A673 (cell line): ENCODE data around the gene ZNF446. TPM values are rescaled to one million over a fixed set of nuclear protein-coding genes. Genes with fewer than 3 reads are reported as not detected.
"Not testable (repeated sequence)": the region's sequence is repeated elsewhere in the genome, so short reads cannot be mapped to it uniquely, and the experiment has no call there.

Experiments
- BruUV-seq: library from RNA; stranded (reverse); fragments of 400-500 nt; replicated peaks from 2 replicates; lab custom pipeline; 2021; lab: Mats Ljungman, UMichigan
- CTCF ChIA-PET: fragments of 300-600 bp; sonication (Branson Sonifier 250); formaldehyde crosslinking; loops from one replicate; lab custom pipeline; 2022; ENCODE audit warnings: antibody characterized with exemption; lab: Charles Lee
- POLR2A ChIA-PET: fragments of 300-600 bp; sonication (Branson Sonifier 250); formaldehyde crosslinking; loops from one replicate; lab custom pipeline; 2022; ENCODE audit warnings: antibody characterized with exemption; ENCODE audit not compliant: low non-redundant PET; lab: Charles Lee
- DNase-seq: peaks from one replicate; pipeline ENCODE4 v3.0.0-alpha.2; 2015; ENCODE audit warnings: low spot score
- H3K27ac ChIP-seq: fragments of 200-600 bp; sonication (generic); 2 replicates; pipeline ENCODE4 v1.5.1; 2016; ENCODE audit warnings: mixed run types, low read depth, mild to moderate bottlenecking, mixed read lengths, antibody characterized with exemption, low read length; ENCODE audit not compliant: poor library complexity, severe bottlenecking
- H3K27me3 ChIP-seq: fragments of 200-600 bp; sonication (generic); replicated peaks from 2 replicates; pipeline ENCODE4 v1.6.1; 2017; ENCODE audit warnings: mixed run types, low read depth, mild to moderate bottlenecking, mixed read lengths, antibody characterized with exemption, low read length; ENCODE audit not compliant: insufficient read depth, poor library complexity
- H3K36me3 ChIP-seq: fragments of 200-600 bp; sonication (generic); 2 replicates; pipeline ENCODE4 v1.6.1; 2016; ENCODE audit warnings: mixed run types, mild to moderate bottlenecking, mixed read lengths, antibody characterized with exemption, low read length; ENCODE audit not compliant: insufficient read depth, poor library complexity, severe bottlenecking
- H3K4me1 ChIP-seq: fragments of 200-600 bp; sonication (generic); 2 replicates; pipeline ENCODE4 v1.6.1; 2017; ENCODE audit warnings: mixed run types, mild to moderate bottlenecking, mixed read lengths, antibody characterized with exemption, low read length; ENCODE audit not compliant: insufficient read depth, poor library complexity, severe bottlenecking
- H3K4me3 ChIP-seq: fragments of 200-600 bp; sonication (generic); 2 replicates; pipeline ENCODE4 v1.5.1; 2016; ENCODE audit warnings: low read depth, mixed run types, mild to moderate bottlenecking, mixed read lengths, low read length; ENCODE audit not compliant: poor library complexity, severe bottlenecking
- H3K9me3 ChIP-seq: fragments of 200-600 bp; sonication (generic); 2 replicates; pipeline ENCODE4 v1.6.1; 2016; ENCODE audit warnings: mixed run types, low read depth, mild to moderate bottlenecking, mixed read lengths, antibody characterized with exemption, low read length; ENCODE audit not compliant: poor library complexity, severe bottlenecking
- EZH2 ChIP-seq: fragments of 200-600 bp; sonication (generic); IDR thresholded peaks from 2 replicates; pipeline ENCODE4 v1.6.1; 2017; ENCODE audit warnings: borderline replicate concordance, low read depth, mild to moderate bottlenecking, mixed read lengths, antibody characterized with exemption, low read length; ENCODE audit not compliant: poor library complexity, severe bottlenecking
- intact Hi-C: fragments of 100-400 bp; cut with micrococcal nuclease; formaldehyde crosslinking; loops from one replicate; pipeline ENCODE4 v1.10.0; 2022; ENCODE audit not compliant: unreplicated experiment
- total RNA-seq: library from RNA; stranded (reverse); gene quantifications from 2 replicates; pipeline ENCODE4 v1.2.3, GENCODE V29; 2021
- TF ChIP-seq, protein P1 (sequence below): fragments of 300-800, 200-600 bp; sonication (generic); conservative IDR thresholded peaks from 2 replicates; pipeline ENCODE4 v1.5.1; 2017; ENCODE audit warnings: low read depth, mild to moderate bottlenecking, antibody characterized with exemption, low read length, moderate library complexity, mixed read lengths

Gene ZNF446
- total RNA-seq, 1 experiment from 2014 or later: 7.7 TPM

DNA sequence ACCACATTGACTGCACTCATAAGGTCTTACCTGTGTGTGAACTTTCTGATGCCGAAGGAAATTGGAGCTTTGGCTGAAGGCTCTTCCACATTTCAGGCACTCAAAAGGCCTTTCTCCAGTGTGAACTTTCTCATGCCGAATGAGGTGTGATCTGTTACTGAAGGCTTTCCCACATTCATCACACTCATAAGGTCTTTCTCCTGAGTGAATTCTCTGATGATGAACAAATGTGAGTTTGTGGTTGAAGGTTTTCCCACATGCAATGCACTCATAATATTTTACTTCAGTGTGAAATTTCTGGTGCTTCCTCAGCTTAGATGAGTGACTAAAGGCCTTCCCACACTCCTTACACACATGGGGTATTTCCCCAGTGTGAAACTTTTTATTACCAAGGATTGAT is 41.9 kb upstream of the ZNF446 start:
- H3K4me3 ChIP-seq: no peak overlapping the region
- POLR2A ChIA-PET: no interaction called here
- no peaks in the 10 kb centered on the region for H3K27me3 ChIP-seq
- no peaks in the 10 kb centered on the region for H3K4me1 ChIP-seq
- CTCF ChIA-PET: no interaction called here
- BruUV-seq: no TSS peak
- peaks cover 90% of the 10 kb centered on the region for H3K9me3 ChIP-seq
- TF ChIP-seq EZH2: no peak
- TF ChIP-seq, protein P1, sequence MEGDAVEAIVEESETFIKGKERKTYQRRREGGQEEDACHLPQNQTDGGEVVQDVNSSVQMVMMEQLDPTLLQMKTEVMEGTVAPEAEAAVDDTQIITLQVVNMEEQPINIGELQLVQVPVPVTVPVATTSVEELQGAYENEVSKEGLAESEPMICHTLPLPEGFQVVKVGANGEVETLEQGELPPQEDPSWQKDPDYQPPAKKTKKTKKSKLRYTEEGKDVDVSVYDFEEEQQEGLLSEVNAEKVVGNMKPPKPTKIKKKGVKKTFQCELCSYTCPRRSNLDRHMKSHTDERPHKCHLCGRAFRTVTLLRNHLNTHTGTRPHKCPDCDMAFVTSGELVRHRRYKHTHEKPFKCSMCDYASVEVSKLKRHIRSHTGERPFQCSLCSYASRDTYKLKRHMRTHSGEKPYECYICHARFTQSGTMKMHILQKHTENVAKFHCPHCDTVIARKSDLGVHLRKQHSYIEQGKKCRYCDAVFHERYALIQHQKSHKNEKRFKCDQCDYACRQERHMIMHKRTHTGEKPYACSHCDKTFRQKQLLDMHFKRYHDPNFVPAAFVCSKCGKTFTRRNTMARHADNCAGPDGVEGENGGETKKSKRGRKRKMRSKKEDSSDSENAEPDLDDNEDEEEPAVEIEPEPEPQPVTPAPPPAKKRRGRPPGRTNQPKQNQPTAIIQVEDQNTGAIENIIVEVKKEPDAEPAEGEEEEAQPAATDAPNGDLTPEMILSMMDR: no peak
- peaks cover 52% of the 10 kb centered on the region for H3K36me3 ChIP-seq
- intact Hi-C loops: no loop called here
- H3K27ac ChIP-seq: no peak overlapping the region
- no peak for DNase-seq

DNA sequence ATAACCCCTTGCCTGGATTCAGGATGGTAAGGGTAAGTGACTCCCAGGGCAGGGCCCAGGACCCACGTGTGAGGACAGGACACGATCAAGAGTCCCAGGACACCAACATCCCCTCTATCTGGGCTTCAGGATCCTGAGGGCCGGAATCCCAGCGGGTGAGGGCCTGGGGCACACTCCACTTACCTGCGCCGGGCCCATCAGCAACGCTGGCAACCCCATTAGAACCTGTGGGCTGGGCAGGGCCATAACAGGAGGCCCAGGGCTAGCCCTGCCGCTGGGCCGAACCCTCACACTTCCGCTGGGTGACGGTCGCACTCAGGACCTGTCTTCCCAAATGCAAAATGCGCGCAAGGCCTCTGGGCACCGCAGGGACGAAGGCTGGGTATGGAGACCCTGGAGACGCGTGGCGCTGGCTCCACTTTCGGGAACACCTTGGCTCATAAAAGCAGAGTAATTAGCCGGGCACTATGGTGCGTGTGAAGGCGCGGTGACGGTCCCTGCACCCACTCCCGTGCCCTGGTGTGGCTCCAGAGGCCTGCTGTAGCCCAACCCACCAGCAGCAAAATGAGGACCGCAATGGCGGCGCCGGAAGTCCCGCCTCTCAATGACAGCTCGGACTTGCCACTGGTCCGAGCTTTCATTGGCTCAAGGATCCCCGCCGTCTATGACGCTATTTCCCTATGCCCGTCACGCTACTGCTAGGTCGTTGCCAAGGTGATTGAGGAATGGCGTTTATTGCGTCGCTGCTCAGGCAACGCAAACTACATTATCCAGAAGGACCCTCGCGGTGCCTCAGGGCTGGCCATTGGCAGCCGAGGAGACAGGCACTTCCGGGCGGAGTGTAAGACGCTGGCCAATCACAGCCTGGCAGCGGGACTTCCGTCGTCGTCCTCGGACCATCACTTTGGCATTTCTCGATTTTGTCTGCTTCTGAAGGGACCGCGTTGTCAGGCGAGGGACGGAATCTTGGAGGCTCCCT is 36.3 kb upstream of the ZNF446 start, which contains the start of gene ZNF132:
TSS of gene ZNF132 (minus strand) at position 578 of the 979 bp plus-strand sequence. CDS start at position 246, 332 bp downstream.
- Histone ChIP-seq H3K36me3 (peaks cover 22% of the 10 kb centered on the region), H3K27ac (peak within 1 kb of the TSS; percentile 75), H3K9me3 (peaks cover 38% of the 10 kb centered on the region), H3K4me1 (peaks cover 11% of the 10 kb centered on the region), H3K4me3 (peak within 1 kb of the TSS; percentile 53), H3K27me3 (no peaks in the 10 kb centered on the region)
- intact Hi-C loops: loop anchor here (1.0 kb wide), 1 partner anchor 11 kb away; the partner anchor contains the start of gene ZNF324B
- CTCF ChIA-PET: no interaction called here
- DNase-seq: peak; percentile 100
- BruUV-seq: TSS peak; percentile 72
- POLR2A ChIA-PET: interaction anchor here (0.6 kb wide), 1 partner anchor 79 kb away, joined by 3 read pairs; no protein-coding TSS in a partner anchor
- TF ChIP-seq EZH2: no peak
- TF ChIP-seq, protein P1: no peak

DNA sequence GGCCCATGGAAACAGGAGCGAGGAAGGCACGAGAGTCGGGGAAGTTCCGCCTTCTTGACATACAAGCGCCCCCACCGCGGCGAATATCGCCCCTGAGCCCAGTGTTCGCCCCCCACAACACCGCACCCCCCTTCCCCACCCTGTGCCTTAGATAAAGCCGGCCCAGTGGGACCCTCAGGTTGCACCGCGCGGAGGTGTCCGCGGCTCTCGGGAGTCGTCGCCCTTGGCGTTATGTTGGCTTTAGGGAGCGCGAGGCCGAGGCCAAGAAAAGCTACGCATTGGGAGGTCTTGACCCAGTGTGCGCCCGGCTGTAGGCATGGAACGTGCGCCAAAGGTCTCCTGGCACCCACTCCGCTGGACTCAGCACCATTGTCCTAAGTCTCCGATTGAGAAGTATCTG is 35.6 kb upstream of the ZNF446 start:
- POLR2A ChIA-PET: no interaction called here
- CTCF ChIA-PET: no interaction called here
- TSS peak; percentile 80 for BruUV-seq
- Histone ChIP-seq H3K27ac (peak overlapping the region; percentile 75), H3K36me3 (peaks cover 15% of the 10 kb centered on the region), H3K27me3 (no peaks in the 10 kb centered on the region), H3K9me3 (peaks cover 32% of the 10 kb centered on the region), H3K4me3 (peak overlapping the region; percentile 53), H3K4me1 (peaks cover 18% of the 10 kb centered on the region)
- DNase-seq: no peak
- TF ChIP-seq, protein P1: no peak
- no peak for TF ChIP-seq EZH2
- intact Hi-C loops: loop anchor here (1.0 kb wide), 1 partner anchor 11 kb away; the partner anchor contains the start of gene ZNF324B

DNA sequence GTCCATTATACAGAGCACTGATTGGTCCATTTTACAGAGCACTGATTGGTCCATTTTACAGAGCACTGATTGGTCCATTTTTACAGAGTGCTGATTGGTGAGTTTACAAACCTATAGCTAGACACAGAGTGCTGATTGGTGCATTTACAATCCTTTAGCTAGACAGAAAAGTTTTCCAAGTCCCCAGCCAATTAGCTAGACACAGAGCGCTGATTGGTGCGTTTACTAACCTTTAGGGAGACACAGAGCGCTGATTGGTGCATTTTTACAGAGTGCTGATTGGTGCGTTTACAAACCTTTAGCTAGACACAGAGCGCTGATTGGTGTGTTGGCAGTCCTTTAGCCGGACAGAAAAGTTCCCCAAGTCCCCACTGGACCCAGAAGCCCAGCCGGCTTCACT is 33.2 kb upstream of the ZNF446 start:
- H3K4me3 ChIP-seq, H3K36me3 ChIP-seq, CTCF ChIA-PET, DNase-seq, BruUV-seq, H3K27me3 ChIP-seq, intact Hi-C loops, H3K27ac ChIP-seq, POLR2A ChIA-PET: not testable (repeated sequence)
- H3K4me1 ChIP-seq: peaks cover 20% of the 10 kb centered on the region
- H3K9me3 ChIP-seq: peaks cover 13% of the 10 kb centered on the region

DNA sequence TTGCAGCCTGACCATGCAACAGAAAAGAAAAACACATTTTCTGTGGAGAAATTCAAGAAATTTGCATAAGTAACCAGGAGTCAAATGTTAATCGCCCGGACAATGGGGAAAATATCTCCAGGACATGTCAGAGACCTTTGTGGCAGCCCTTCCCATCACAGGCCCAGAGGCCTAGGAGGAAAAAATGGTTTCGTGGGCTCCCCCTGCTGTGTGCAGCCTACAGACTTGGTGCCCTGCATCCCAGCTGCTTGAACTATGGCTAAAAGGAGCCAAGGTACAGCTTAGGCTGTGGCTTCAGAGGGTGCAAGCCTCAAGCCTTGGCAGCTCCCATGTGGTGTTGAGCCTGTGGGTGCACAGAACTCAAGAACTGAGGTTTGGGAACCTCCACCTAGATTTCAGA is 27.3 kb upstream of the ZNF446 start:
- peaks cover 13% of the 10 kb centered on the region for H3K4me1 ChIP-seq
- POLR2A ChIA-PET, H3K36me3 ChIP-seq, CTCF ChIA-PET, intact Hi-C loops, H3K9me3 ChIP-seq, H3K27me3 ChIP-seq, H3K4me3 ChIP-seq, BruUV-seq, DNase-seq, H3K27ac ChIP-seq: not testable (repeated sequence)
